HG03025 (cell line): ENCODE data around the gene SLC34A1.
"Not testable (repeated sequence)": the region's sequence is repeated elsewhere in the genome, so short reads cannot be mapped to it uniquely, and the experiment has no call there.

Source experiments
- ATAC-seq: cut with Tn5 transposase; IDR thresholded peaks from one replicate; pipeline ENCODE4 v1.9.1; 2021; ENCODE audit warnings: mild to moderate bottlenecking, moderate library complexity; ENCODE audit not compliant: unreplicated experiment, low FRiP score

SLC34A1 gene

DNA sequence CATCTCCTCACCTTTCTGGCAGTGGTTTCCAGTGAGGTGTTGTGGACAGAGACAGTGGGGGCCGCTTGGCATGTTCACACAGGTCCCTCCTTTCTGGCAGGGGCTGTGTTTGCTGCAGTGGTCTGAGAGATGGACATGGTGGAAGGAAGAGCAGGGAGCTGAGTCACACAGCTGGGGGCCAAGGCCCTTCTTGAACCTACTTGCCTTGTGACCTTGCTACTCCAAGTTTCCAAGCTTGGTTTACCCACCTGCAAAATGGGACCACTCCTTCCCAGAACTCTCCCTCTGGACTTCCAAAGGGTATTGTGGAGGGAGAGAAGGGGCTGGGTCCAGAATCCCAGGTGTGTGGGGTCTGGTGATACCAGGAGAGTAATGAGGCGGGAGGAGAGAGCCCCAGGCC, 21.1 kb downstream of the SLC34A1 start:
- ATAC-seq: no peak

DNA sequence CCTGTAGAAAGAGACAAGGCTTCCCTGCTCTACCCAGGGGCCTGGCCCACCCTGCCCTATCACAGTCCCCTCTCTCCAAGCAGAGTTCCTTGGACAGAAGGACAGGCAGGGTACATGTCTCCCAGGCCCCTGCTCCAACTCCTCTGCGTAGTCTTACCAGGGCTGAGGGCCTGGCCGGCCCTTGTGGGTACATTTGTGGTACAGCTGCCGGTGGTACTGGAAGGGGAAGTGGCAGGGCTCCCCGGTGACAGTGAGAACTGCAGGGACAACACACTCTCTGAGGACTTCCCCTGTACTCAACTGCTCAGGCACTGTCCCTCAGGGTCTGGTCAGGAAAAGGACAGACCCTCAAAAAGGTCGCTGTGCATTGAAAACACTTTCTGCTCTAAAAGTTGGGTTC, 21.6 kb downstream of the SLC34A1 start:
- no peak for ATAC-seq

DNA sequence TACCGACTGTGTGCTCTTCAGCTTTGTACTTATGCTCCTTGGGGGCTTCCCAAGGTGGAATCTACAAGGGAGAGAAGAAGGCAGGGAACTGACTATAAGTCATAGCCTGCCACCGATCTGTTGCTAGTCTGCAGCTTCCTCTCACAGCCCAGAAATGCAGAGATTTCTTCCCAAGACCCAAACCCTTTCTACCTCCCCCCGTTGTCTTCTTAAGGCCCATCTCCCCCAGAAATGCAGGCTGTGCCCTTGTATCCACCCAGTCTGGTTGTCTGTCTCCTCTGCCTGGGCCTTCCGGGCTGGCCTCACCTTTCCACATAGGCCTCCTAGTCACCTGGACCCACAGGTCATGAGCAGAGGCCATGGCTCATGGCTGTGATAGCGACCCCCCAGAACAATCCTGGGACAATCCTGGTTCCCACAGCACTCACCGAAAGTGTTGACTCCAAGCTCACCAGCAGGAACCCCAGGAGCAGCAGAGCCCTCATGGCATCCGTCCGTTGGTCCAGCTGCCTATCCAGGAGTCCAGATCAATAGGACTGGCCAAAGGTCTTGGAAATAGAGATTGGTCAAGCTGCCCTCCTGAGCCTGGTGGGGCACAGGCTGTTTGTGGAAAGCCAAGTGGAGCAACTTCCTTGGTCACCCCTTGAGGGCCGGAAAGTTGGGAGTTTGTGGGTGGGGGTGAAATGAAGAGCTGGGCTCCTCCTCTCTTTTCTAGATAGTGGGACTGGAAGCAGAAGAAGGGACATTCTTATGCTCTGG, 25.0 kb downstream of the SLC34A1 start, which contains the start of gene F12:
Gene F12 (minus strand): TSS at position 522 of the 759 bp plus-strand sequence. CDS start 37 bp downstream, at position 485.
- ATAC-seq: no peak

- no peak for ATAC-seq
Measured at GRCh38 chr5:177410575-177410974, 26.3 kb downstream of the SLC34A1 start.

DNA sequence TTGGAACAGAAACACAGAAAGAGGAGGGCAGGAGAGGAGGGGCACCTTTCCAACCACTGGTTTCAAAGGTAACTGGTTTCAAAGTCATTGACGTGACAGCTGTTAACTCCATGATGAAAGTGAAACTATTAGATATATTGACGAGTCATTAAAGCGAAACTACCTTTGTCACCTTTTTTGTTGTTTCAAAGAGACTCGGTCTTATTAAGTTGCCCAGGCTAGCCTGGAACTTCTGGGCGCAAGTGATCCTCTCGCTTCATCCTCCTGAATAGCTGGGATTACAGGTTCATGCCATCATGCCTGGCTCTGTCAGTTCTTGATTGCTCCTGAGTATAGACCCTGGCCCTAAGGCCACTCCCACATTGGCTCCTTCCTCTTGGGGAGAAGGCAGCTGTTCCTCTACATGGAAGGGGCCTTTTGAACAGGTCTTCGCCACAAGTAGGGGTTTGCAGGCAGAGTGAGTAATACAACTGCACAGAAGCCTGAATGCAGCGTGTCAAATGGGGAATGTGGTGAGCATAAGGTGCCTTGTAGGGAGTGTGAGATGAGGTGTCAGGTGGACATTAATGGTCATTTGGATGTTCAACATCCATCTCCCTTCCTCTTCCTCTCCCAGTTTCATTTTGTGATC, 28.5 kb downstream of the SLC34A1 start:
- ATAC-seq: no peak

GRCh38 chr5:177414481-177414880, 30.2 kb downstream of the SLC34A1 start:
- no peak for ATAC-seq

- ATAC-seq: not testable (repeated sequence)
Measured at GRCh38 chr5:177417081-177417480, 32.8 kb downstream of the SLC34A1 start.

DNA sequence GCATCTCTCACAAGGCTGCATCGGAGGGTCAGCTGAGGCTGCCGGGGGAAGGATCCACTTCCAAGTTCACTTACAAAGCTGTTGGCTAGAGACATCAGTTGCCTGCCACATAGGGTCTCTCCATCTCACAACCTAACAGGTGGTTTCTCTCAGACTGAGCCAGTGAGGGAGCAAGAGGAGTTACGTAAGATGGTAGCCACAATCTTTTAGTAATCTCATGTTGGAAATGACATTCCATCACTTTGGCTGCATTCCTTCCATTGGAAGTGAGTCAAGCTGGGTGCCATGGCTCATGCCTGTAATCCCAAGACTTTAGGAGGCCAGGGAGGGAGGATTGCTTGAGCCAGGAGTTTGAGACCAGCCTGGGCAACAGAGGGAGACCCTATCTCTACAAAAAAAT, 34.8 kb downstream of the SLC34A1 start:
- no peak for ATAC-seq

DNA sequence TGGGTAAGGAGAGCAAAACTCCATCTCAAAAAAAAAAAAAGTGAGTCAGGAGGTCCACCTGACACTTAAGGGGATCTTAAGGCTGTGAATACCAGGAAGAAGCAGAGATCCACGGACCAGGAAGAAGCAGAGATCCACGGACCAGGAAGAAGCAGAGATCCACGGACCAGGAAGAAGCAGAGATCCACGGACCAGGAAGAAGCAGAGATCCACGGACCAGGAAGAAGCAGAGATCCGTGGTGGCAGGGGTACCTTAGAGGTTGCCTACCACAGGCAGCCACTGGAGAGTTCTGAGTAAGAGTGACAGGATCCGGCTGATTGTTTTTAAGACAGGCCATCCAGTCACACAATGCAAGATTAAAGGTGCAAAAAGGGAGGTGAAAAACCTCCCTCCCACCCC, 36.2 kb downstream of the SLC34A1 start:
- ATAC-seq: not testable (repeated sequence)

GRCh38 chr5:177421062-177421798, 37.0 kb downstream of the SLC34A1 start:
- ATAC-seq: no peak

- no peak for ATAC-seq
Measured at GRCh38 chr5:177423671-177424070, 39.4 kb downstream of the SLC34A1 start.

- ATAC-seq: no peak
Measured at GRCh38 chr5:177425196-177425800, 41.1 kb downstream of the SLC34A1 start.

GRCh38 chr5:177425801-177426565, 41.7 kb downstream of the SLC34A1 start:
- ATAC-seq: peak; percentile 77

- ATAC-seq: peak; percentile 11
Measured at GRCh38 chr5:177426566-177427210, 42.5 kb downstream of the SLC34A1 start, which contains the start of gene GRK6. Gene GRK6 (plus strand): TSS chr5:177426676. CDS start chr5:177426846, 170 bp downstream.

- no peak for ATAC-seq
Measured at GRCh38 chr5:177427211-177427822, 43.1 kb downstream of the SLC34A1 start.

GRCh38 chr5:177427919-177428573, 43.8 kb downstream of the SLC34A1 start:
- no peak for ATAC-seq

- no peak for ATAC-seq
Measured at GRCh38 chr5:177428574-177429217, 44.5 kb downstream of the SLC34A1 start.
